ENCODE data around the gene HYKK.

DNA sequence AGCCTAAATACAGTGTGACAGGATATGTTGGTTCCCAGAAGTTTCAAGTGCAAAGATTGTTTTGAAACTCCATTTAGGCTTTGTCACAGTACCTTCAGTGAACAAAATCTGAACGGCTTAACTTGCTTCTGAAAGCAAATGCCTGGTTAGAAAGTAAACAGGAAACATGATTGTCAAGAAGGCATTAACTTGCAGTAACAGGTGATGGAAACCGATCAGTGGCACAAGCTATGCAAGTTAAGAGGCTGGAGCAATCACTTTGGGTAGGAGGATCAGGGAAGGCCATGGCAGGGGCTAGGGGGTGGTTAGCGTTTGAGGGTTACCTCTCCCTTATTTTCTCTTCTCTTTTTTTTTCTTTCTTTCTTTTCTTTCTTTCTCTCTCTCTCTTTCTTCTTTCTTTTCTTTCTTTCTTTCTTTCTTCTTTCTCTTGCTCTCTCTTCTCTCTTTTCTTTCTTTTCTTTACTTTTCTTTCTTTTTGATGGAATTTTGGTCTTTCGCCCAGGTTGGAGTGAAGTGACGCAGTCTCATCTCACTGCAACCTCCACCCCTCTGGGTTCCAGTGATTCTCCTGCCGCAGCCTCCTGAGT lies 2.4 kb downstream of the HYKK start:
- TF ChIP-seq, protein P1, sequence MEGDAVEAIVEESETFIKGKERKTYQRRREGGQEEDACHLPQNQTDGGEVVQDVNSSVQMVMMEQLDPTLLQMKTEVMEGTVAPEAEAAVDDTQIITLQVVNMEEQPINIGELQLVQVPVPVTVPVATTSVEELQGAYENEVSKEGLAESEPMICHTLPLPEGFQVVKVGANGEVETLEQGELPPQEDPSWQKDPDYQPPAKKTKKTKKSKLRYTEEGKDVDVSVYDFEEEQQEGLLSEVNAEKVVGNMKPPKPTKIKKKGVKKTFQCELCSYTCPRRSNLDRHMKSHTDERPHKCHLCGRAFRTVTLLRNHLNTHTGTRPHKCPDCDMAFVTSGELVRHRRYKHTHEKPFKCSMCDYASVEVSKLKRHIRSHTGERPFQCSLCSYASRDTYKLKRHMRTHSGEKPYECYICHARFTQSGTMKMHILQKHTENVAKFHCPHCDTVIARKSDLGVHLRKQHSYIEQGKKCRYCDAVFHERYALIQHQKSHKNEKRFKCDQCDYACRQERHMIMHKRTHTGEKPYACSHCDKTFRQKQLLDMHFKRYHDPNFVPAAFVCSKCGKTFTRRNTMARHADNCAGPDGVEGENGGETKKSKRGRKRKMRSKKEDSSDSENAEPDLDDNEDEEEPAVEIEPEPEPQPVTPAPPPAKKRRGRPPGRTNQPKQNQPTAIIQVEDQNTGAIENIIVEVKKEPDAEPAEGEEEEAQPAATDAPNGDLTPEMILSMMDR (IDR thresholded peaks at IDR 0.05 in 4 of 5, conservative IDR thresholded peaks at IDR 0.05 in 1 of 5), result no peak
- no peak for TF ChIP-seq POLR2A (IDR thresholded peaks at IDR 0.05)

Data from gastrocnemius medialis (tissue), 4 donors.